GM19099 (cell line): ENCODE results near the gene LRRC49.

Experiments used
- POLR2A ChIP-seq: IDR thresholded peaks from 3 replicates; pipeline ENCODE4 v1.6.1; 2011; ENCODE audit warnings: low read depth; ENCODE audit not compliant: insufficient read length; ENCODE audit errors: extremely low read depth

The LRRC49 gene

GRCh38 chr15:70859998-70860397, 32.6 kb upstream of the LRRC49 start:
- no peak for TF ChIP-seq POLR2A

- no peak for TF ChIP-seq POLR2A
Observed at GRCh38 chr15:70863450-70864218, 29.0 kb upstream of the LRRC49 start.

GRCh38 chr15:70866982-70867641, 25.5 kb upstream of the LRRC49 start:
- no peak for TF ChIP-seq POLR2A

- TF ChIP-seq POLR2A: no peak
Observed at GRCh38 chr15:70867911-70868467, 24.6 kb upstream of the LRRC49 start.

DNA sequence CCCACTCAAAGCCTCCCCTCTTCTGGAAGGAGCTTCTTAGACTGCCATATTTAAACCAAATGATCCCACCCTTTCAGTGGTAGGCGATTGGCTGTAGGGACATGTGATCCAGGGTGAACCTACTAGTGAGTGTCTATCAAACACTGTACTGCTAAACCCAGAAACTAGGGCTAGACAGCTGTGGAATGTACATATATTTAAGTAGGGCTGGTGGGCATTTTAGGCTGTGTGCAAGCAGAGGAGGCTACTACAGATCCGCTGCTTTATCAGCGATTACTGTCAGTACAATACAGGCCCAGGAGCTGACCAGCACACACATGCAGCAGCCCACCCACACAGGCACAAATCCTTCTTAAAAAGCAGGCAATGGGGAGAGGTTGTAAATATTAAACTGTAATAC, 23.3 kb upstream of the LRRC49 start:
- TF ChIP-seq POLR2A: no peak

DNA sequence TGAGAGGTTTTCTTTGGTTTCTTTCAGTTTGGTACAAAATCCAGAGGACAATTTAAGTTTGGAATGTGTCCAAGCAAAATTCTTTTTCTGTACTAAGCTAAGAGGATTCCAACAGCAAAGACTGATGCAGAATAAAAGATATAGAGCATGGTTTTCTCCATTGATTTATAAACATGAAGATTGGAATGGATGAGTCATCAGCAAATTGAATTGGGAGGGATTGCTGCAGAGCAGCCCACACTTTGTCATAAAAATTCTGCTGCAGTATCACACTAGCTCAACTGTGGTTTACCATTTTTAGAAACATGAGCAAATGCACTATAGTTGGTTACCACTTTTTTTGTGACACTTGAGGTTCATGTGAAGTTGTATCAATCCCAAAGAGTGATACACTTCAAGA, 22.6 kb upstream of the LRRC49 start:
- no peak for TF ChIP-seq POLR2A

- TF ChIP-seq POLR2A: no peak
Observed at GRCh38 chr15:70873232-70874054, 19.2 kb upstream of the LRRC49 start.

DNA sequence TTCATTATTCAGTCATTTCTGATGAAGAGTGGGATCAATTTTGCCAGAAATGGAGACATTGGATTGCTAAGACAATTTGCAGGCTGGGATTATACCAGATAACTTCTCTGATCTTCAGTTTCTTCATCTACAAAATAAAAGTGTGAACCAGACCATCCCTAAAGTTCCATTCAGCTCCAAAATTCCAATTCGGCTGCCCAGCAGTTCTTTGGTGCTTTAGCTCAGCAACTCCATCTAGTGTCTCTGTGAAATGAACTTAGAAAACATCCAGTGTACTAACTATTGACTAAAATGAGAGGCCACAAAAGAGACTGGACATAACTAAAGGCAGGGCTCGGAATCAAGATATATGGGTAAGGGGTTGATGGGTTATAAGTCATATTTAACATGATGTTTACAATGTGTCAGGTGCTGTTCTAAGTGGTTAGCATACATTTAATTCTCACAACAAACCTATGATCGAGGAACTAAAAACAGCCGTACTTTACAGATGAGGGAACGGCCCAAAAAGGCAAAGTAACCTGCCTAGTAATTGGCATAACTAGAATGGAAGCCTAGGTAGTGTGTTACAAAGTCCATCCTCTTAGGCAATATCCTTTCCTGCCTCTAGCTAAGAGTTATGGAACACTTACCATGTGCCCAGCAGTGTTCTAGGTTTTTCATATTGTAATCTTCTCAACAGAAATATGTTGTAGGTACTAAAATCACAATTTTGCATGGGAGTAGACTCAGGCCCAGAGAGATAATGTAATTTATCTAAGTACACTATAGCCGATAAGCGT, 17.4 kb upstream of the LRRC49 start:
- no peak for TF ChIP-seq POLR2A

DNA sequence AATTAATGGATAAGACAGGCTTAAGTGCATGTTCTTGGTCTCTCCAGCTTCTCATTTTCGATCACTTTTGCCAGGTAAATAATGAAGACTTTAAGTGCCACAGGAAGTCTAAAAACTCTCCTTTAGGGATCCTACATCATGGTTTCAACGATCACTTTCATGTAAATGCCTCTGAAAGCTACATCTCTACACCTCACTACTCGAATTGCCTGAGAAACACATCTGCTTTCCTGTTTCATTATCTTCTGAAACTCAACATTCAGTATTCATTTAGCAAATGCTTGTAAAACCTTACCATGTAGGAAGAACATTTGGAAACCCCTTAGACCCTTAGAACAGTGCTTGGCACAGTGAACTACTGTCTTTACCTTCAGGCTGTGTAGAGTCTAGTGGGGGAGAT, 16.6 kb upstream of the LRRC49 start:
- no peak for TF ChIP-seq POLR2A

GRCh38 chr15:70876683-70877082, 15.9 kb upstream of the LRRC49 start:
- no peak for TF ChIP-seq POLR2A

DNA sequence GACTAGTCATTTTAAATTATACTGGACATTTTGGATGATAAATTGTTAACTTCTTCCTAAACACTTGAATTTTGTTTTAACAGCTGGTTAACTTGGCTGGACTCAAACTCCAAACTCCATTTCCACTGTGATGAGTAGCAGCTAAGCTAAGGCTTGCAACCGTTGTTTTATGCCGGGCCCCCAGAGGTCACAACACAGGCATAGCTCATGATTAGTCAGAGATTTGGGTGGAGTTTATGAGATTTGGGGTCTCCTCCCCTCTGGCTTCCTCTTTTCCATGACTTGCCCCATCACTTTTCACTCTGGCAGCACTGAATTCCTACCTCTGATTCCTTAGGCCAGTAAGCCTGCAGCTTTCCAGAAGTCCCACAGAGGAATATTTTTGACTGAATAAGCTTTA, 13.2 kb upstream of the LRRC49 start:
- TF ChIP-seq POLR2A: no peak

- TF ChIP-seq POLR2A: no peak
Observed at GRCh38 chr15:70880781-70881180, 11.8 kb upstream of the LRRC49 start.

DNA sequence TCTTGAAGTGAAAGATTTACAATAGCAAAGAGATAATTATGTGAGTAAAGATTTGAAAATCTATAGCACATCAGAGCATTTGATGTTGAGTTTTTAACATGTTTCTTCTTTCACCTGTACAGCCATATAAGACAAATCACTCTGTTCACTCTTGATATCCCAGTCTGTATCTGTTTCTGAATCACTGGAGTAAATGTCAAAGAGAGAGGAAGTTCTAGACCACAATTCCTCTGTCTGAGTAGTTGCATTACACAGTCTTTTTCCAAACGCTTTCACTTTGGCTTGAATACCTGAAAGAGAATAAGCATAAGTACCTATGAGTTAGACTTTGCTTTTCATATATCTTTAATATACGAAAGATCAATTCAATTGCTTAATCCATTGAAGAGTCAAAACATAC, 10.3 kb upstream of the LRRC49 start:
- TF ChIP-seq POLR2A: no peak

- no peak for TF ChIP-seq POLR2A
Observed at GRCh38 chr15:70892912-70893560, 410 bp downstream of the LRRC49 start.

- no peak for TF ChIP-seq POLR2A
Observed at GRCh38 chr15:70902107-70902506, 9.5 kb downstream of the LRRC49 start.

DNA sequence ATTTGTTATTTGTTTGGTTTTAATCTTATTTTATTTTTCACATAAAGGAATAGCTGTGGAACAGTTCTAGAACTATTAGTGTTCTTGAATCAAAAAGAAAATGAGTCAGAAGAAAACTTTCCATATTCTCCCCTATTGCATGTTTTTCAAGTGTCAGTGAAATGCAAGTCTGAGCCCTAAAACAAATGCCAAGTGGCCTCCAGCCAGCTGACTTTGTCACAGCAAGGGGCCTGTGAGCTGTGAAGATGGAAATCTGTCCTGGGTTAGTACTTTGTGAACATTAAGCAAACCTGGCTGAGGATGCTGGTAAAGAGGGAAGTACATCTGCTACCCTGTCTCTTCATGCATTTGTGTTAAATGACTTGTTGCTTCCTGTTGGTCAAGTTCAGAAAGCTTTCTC, 14.2 kb downstream of the LRRC49 start:
- no peak for TF ChIP-seq POLR2A
